GM19351 (cell line): ENCODE data around the gene FOCAD.

ENCODE experiments used
- ATAC-seq: cut with Tn5 transposase; IDR thresholded peaks from one replicate; pipeline ENCODE4 v1.9.1; 2021; ENCODE audit warnings: mild to moderate bottlenecking, moderate library complexity; ENCODE audit not compliant: unreplicated experiment

The FOCAD gene

GRCh38 chr9:21001581-21001980, 317.5 kb downstream of the FOCAD start:
- no peak for ATAC-seq

- no peak for ATAC-seq
Measured at GRCh38 chr9:21002040-21002439, 318.0 kb downstream of the FOCAD start.

DNA sequence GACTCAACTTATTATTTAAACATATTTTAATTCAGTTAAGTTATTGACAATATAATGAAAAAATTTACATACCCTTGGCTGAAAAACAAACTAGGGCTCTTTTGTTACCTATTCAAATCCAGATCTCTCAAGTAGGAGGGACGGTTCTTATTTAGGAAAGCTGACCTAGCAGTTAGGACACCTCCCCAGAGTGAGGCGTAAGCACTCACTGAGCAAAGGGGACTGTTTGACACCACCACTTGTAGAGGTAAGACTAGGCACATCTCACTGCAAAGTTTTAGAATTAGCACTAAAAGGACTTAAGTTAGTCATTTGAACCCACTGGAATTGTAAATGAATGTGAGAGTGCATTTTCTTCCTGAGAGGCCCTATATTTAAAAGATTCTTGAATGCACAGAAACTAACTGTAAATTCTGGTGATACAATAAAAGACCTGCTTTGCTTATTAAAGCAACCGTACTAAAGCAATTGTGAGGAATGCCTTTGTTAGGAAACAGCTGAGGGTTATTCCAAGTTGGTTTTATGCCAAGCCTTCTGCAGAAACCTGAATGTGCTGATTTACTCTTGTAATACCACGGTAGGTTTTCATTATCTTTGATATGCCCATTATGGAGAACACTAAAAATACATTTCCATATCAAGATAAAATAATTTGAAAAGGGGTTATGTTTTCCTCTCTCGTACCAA, 331.2 kb downstream of the FOCAD start:
- no peak for ATAC-seq

- ATAC-seq = peak; percentile 67
Measured at GRCh38 chr9:21015995-21016394, 331.9 kb downstream of the FOCAD start.

DNA sequence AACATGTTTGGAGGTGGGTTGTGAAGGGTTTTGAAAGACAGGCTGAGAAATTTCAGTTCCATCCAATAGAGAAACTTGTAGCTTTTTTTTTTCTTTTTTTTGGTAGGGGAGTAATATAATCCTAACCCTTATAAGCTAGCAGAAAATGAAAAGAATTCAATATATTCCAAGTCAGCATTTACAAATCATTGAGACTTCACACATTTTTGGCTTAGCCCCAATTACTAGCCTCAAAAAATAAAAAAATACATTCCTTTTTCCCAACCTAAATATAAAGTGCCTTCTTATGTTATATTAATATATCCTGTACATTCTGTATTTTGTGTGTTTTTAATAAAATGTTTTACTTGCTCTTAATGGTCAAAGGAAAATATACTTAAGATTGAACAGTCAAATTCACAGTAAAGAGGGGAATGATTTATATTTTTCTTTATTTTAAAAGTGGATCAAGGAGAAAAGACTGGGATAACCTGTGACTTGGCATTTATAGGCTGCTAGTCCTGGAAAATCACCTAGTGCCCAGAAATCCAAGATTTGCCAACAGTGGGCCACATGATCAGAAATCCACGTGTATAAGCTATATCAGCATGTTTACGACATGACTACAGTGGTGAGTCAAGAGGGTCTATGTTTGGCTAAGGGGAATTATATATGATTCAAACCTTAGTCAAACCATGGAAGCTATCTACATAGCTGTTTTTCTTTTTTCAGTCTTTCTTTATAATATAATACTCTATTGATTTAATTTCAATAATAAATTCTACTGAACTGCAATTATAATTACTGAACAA, 332.8 kb downstream of the FOCAD start:
- ATAC-seq = no peak

GRCh38 chr9:21018177-21018576, 334.1 kb downstream of the FOCAD start:
- ATAC-seq = no peak

- ATAC-seq = no peak
Measured at GRCh38 chr9:21023861-21024260, 339.8 kb downstream of the FOCAD start.

- ATAC-seq = no peak
Measured at GRCh38 chr9:21027295-21027694, 343.2 kb downstream of the FOCAD start.

- ATAC-seq = no peak
Measured at GRCh38 chr9:21028466-21028865, 344.4 kb downstream of the FOCAD start.

DNA sequence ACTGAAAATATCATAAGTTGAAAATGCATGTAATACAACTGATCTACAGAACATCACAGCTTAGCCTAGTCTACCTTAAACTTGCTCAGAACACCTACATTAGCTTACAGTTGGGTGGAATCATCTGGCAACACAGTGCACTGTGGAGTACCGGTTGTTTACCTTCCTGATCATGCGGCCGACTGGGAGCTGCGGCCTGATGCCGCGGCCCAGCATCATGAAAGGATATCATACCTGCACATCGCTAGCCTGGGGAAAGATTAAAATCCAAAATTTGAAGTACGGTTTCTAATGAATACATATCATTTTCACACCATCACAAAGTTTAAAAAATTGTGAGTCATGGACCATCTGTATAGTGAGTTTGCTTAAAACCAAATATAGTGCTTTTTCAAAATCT, 345.6 kb downstream of the FOCAD start:
- ATAC-seq = no peak

GRCh38 chr9:21030389-21031035, 346.5 kb downstream of the FOCAD start:
- ATAC-seq = peak; percentile 76

- peak; percentile 76 for ATAC-seq
Measured at GRCh38 chr9:21031091-21031807, 347.2 kb downstream of the FOCAD start, which contains the start of gene HACD4. HACD4 (minus strand) TSS chr9:21031640; CDS start chr9:21031590, 50 bp downstream.

DNA sequence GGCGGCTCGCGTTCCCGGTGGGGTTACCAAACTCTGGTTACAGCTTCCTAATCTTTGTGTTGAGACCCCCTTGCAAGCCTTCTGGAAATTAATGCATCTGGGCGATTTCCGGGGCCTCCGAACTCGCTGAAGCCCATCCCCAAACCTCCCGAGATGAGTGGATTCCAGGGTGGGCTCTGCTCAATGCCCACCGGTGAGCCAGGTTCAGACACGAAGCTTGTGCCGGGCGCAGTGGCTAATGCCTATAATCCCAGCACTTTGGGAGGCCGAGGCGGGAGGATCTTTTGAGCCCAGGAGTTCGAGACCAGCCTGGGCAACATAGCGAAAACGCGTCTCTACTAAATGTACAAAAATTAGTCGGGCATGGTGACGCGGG, 347.7 kb downstream of the FOCAD start:
- no peak for ATAC-seq

- no peak for ATAC-seq
Measured at GRCh38 chr9:21037278-21037677, 353.2 kb downstream of the FOCAD start.

DNA sequence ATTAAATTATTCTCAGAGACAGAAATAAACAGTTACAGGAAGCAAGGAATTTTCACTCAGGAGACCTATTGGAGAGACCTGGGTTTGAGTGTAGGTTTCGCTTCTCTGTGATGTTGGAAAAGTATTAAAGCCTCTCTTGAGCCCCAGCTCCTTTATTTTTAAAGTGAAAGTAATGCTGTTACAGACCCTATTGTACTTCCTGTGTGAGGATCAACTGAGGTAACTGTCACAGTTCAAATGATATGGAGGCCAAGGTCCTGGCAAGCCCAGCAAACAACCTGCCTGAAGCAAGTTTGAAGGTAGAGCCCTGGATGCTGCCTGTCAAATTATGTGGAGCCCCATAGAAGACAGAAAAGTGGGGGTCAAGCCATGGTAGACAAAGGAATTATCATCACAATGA, 355.2 kb downstream of the FOCAD start:
- no peak for ATAC-seq

- no peak for ATAC-seq
Measured at GRCh38 chr9:21042466-21042865, 358.4 kb downstream of the FOCAD start.

GRCh38 chr9:21043841-21044240, 359.8 kb downstream of the FOCAD start:
- no peak for ATAC-seq
